ENCODE results near the gene DIS3L2. TPM values are rescaled to one million over a fixed set of nuclear protein-coding genes. Genes with fewer than 3 reads are reported as not detected.

Gene DIS3L2
- total RNA-seq, 2 experiments from 2014 or later, result 20.2 to 20.6 TPM

- ChIA-PET CTCF (ENCODE audit: unreplicated experiment) (no interaction called here), POLR2A (no interaction called here)
- Histone ChIP-seq H2AFZ (ENCODE audit: low read length) (no peak overlapping the region), H3K27ac (ENCODE audit: low read depth, low read length, poor library complexity, severe bottlenecking) (no peak overlapping the region), H3K4me3 (ENCODE audit: low read depth, low read length, poor library complexity, severe bottlenecking) (no peak overlapping the region), H3K4me1 (ENCODE audit: insufficient read depth, low read length, poor library complexity, severe bottlenecking) (no peaks in the 10 kb centered on the region), H3K36me3 (ENCODE audit: insufficient read depth, low read length) (no peaks in the 10 kb centered on the region), H3K79me2 (ENCODE audit: insufficient read depth, low read depth, low read length) (no peaks in the 10 kb centered on the region), H3K9me2 (ENCODE audit: insufficient read depth, low read length) (no peaks in the 10 kb centered on the region), H3K9me3 (ENCODE audit: low read length) (no peaks in the 10 kb centered on the region), H4K20me1 (ENCODE audit: insufficient read depth, low read length) (no peaks in the 10 kb centered on the region), H3K4me2 (ENCODE audit: low read length) (no peak overlapping the region)
- DNase-seq (ENCODE audit: low spot score), result no peak
- BruUV-seq (replicated peaks), result no TSS peak
- intact Hi-C loops (cut with micrococcal nuclease; ENCODE audit: unreplicated experiment), result no loop called here
- TF ChIP-seq EZH2phosphoT487 (IDR thresholded peaks at IDR 0.05; ENCODE audit: borderline replicate concordance, low read depth, low read length) (no peak), CTCF (conservative IDR thresholded peaks at IDR 0.05; ENCODE audit: low read length) (no peak; the same call in 1 of the 2 replicates)
These were observed 377.9 kb downstream of the DIS3L2 start for GRCh38 chr2:232339121-232340081.

DNA sequence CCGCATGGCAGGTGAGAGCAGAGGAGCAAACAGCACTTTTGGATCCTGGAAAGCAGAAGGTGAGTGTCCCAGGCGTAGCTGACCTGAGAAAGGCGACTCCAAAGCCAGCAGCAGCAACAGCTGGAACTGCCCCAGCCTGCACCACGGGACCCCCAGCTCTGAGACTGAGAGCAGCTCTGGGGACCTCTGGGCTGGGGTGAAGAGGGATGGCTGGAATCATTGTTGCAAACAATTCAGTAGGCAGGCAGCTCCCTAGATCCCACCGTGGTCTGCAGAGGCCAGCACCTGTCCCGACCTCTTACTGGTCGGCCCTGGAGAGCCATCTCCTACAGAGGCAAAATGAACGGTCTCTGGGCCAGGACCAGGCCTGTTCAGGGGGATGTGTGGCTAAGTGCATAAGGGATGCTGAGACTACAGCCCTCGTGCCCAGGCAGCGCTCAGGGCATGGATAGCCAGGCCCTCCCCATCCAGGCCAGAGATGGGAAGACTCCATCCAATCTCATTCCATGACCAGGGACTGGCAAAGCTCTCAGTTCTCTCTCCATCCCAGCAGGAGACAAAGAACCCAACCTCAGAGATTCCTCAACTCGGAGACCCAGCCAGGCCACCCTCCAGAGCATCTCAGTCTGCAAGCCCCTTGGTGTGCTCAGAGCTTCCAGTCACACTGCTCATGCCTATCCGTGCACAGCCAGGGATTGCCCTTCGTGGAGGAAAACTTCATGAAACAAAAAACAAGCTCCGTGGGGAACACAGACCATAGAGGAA, 378.8 kb downstream of the DIS3L2 start:
- Histone ChIP-seq H3K79me2 (ENCODE audit: insufficient read depth, low read depth, low read length) (no peaks in the 10 kb centered on the region), H3K4me2 (ENCODE audit: low read length) (no peak overlapping the region), H2AFZ (ENCODE audit: low read length) (no peak overlapping the region), H3K27ac (ENCODE audit: low read depth, low read length, poor library complexity, severe bottlenecking) (no peak overlapping the region), H3K36me3 (ENCODE audit: insufficient read depth, low read length) (no peaks in the 10 kb centered on the region), H3K4me1 (ENCODE audit: insufficient read depth, low read length, poor library complexity, severe bottlenecking) (no peaks in the 10 kb centered on the region), H4K20me1 (ENCODE audit: insufficient read depth, low read length) (no peaks in the 10 kb centered on the region), H3K9me3 (ENCODE audit: low read length) (no peaks in the 10 kb centered on the region), H3K4me3 (ENCODE audit: low read depth, low read length, poor library complexity, severe bottlenecking) (no peak overlapping the region), H3K9me2 (ENCODE audit: insufficient read depth, low read length) (no peaks in the 10 kb centered on the region)
- ChIA-PET CTCF (ENCODE audit: unreplicated experiment) (no interaction called here), POLR2A (no interaction called here)
- BruUV-seq (replicated peaks), result no TSS peak
- intact Hi-C loops (cut with micrococcal nuclease; ENCODE audit: unreplicated experiment), result no loop called here
- TF ChIP-seq EZH2phosphoT487 (IDR thresholded peaks at IDR 0.05; ENCODE audit: borderline replicate concordance, low read depth, low read length) (no peak), CTCF (conservative IDR thresholded peaks at IDR 0.05; ENCODE audit: low read length) (no peak)
- DNase-seq (ENCODE audit: low spot score), result no peak

Measured in OCI-LY7 (cell line).